Measurements from ENCODE around the gene KRTAP4-4. TPM values are rescaled to one million over a fixed set of nuclear protein-coding genes. Genes with fewer than 3 reads are reported as not detected.
"Not testable (repeated sequence)": the region's sequence is repeated elsewhere in the genome, so short reads cannot be mapped to it uniquely, and the experiment has no call there.

Gene KRTAP4-4
- total RNA-seq, 1 experiment from 2014 or later, result not detected

- no peak for DNase-seq
- no peaks in the 10 kb centered on the region for H3K36me3 ChIP-seq (replicated peaks; ENCODE audit: control insufficient read depth, insufficient read depth, low read length)
- H3K27me3 ChIP-seq (ENCODE audit: control insufficient read depth, insufficient read depth, low read length), result no peaks in the 10 kb centered on the region
- H3K4me3 ChIP-seq (ENCODE audit: insufficient read depth, low read depth, low read length), result no peak overlapping the region
Measured at GRCh38 chr17:41167561-41167960, 7.0 kb upstream of the KRTAP4-4 start.

- Histone ChIP-seq H3K36me3 (replicated peaks; ENCODE audit: control insufficient read depth, insufficient read depth, low read length) (no peaks in the 10 kb centered on the region), H3K27me3 (ENCODE audit: control insufficient read depth, insufficient read depth, low read length) (no peaks in the 10 kb centered on the region), H3K4me3 (ENCODE audit: insufficient read depth, low read depth, low read length) (no peak overlapping the region)
- no peak for DNase-seq
Measured at GRCh38 chr17:41163828-41164227, 3.3 kb upstream of the KRTAP4-4 start.

- H3K27me3 ChIP-seq (ENCODE audit: control insufficient read depth, insufficient read depth, low read length); H3K36me3 ChIP-seq (replicated peaks; ENCODE audit: control insufficient read depth, insufficient read depth, low read length); H3K4me3 ChIP-seq (ENCODE audit: insufficient read depth, low read depth, low read length); DNase-seq: not testable (repeated sequence)
Measured at GRCh38 chr17:41160190-41160589, 358 bp downstream of the KRTAP4-4 start.

GRCh38 chr17:41153856-41154255 is 6.7 kb downstream of the KRTAP4-4 start:
- Histone ChIP-seq H3K27me3 (ENCODE audit: control insufficient read depth, insufficient read depth, low read length) (no peaks in the 10 kb centered on the region), H3K36me3 (replicated peaks; ENCODE audit: control insufficient read depth, insufficient read depth, low read length) (no peaks in the 10 kb centered on the region), H3K4me3 (ENCODE audit: insufficient read depth, low read depth, low read length) (no peak overlapping the region)
- DNase-seq, result no peak

- no peaks in the 10 kb centered on the region for H3K27me3 ChIP-seq (ENCODE audit: control insufficient read depth, insufficient read depth, low read length)
- no peak for DNase-seq
- no peaks in the 10 kb centered on the region for H3K36me3 ChIP-seq (replicated peaks; ENCODE audit: control insufficient read depth, insufficient read depth, low read length)
- H3K4me3 ChIP-seq (ENCODE audit: insufficient read depth, low read depth, low read length), result no peak overlapping the region
Measured at GRCh38 chr17:41151525-41151924, 9.0 kb downstream of the KRTAP4-4 start.

GRCh38 chr17:41150026-41150425 is 10.5 kb downstream of the KRTAP4-4 start:
- Histone ChIP-seq H3K27me3 (ENCODE audit: control insufficient read depth, insufficient read depth, low read length) (no peaks in the 10 kb centered on the region), H3K36me3 (replicated peaks; ENCODE audit: control insufficient read depth, insufficient read depth, low read length) (no peaks in the 10 kb centered on the region), H3K4me3 (ENCODE audit: insufficient read depth, low read depth, low read length) (no peak overlapping the region)
- DNase-seq, result no peak

GRCh38 chr17:41149652-41149985 is 10.9 kb downstream of the KRTAP4-4 start, which contains the start of gene KRTAP4-5:
TSS of gene KRTAP4-5 (minus strand) at chr17:41149825. CDS start at chr17:41149767, 58 bp downstream.
- no peak for DNase-seq
- Histone ChIP-seq H3K4me3 (ENCODE audit: insufficient read depth, low read depth, low read length) (no peak within 1 kb of the TSS), H3K27me3 (ENCODE audit: control insufficient read depth, insufficient read depth, low read length) (no peaks in the 10 kb centered on the region), H3K36me3 (replicated peaks; ENCODE audit: control insufficient read depth, insufficient read depth, low read length) (no peaks in the 10 kb centered on the region)

- H3K4me3 ChIP-seq (ENCODE audit: insufficient read depth, low read depth, low read length); H3K27me3 ChIP-seq (ENCODE audit: control insufficient read depth, insufficient read depth, low read length); DNase-seq; H3K36me3 ChIP-seq (replicated peaks; ENCODE audit: control insufficient read depth, insufficient read depth, low read length): not testable (repeated sequence)
Measured at GRCh38 chr17:41148971-41149651, 11.4 kb downstream of the KRTAP4-4 start.

GRCh38 chr17:41147531-41148204 is 12.9 kb downstream of the KRTAP4-4 start:
- Histone ChIP-seq H3K36me3 (replicated peaks; ENCODE audit: control insufficient read depth, insufficient read depth, low read length) (no peaks in the 10 kb centered on the region), H3K27me3 (ENCODE audit: control insufficient read depth, insufficient read depth, low read length) (no peaks in the 10 kb centered on the region), H3K4me3 (ENCODE audit: insufficient read depth, low read depth, low read length) (no peak overlapping the region)
- no peak for DNase-seq

GRCh38 chr17:41145261-41145660 is 15.3 kb downstream of the KRTAP4-4 start:
- no peaks in the 10 kb centered on the region for H3K36me3 ChIP-seq (replicated peaks; ENCODE audit: control insufficient read depth, insufficient read depth, low read length)
- H3K4me3 ChIP-seq (ENCODE audit: insufficient read depth, low read depth, low read length), result no peak overlapping the region
- no peak for DNase-seq
- no peaks in the 10 kb centered on the region for H3K27me3 ChIP-seq (ENCODE audit: control insufficient read depth, insufficient read depth, low read length)

- no peak for DNase-seq
- Histone ChIP-seq H3K27me3 (ENCODE audit: control insufficient read depth, insufficient read depth, low read length) (no peaks in the 10 kb centered on the region), H3K4me3 (ENCODE audit: insufficient read depth, low read depth, low read length) (no peak overlapping the region), H3K36me3 (replicated peaks; ENCODE audit: control insufficient read depth, insufficient read depth, low read length) (no peaks in the 10 kb centered on the region)
Measured at GRCh38 chr17:41144846-41145245, 15.7 kb downstream of the KRTAP4-4 start.

GRCh38 chr17:41141361-41141760 is 19.2 kb downstream of the KRTAP4-4 start:
- no peaks in the 10 kb centered on the region for H3K36me3 ChIP-seq (replicated peaks; ENCODE audit: control insufficient read depth, insufficient read depth, low read length)
- H3K27me3 ChIP-seq (ENCODE audit: control insufficient read depth, insufficient read depth, low read length), result no peaks in the 10 kb centered on the region
- no peak for DNase-seq

GRCh38 chr17:41140360-41141131 is 20.0 kb downstream of the KRTAP4-4 start, which contains the start of gene KRTAP4-6:
TSS of gene KRTAP4-6 (minus strand) at chr17:41140544. CDS start at chr17:41140487, 57 bp downstream.
- H3K4me3 ChIP-seq (ENCODE audit: insufficient read depth, low read depth, low read length), result no peak within 1 kb of the TSS
- no peaks in the 10 kb centered on the region for H3K27me3 ChIP-seq (ENCODE audit: control insufficient read depth, insufficient read depth, low read length)
- no peaks in the 10 kb centered on the region for H3K36me3 ChIP-seq (replicated peaks; ENCODE audit: control insufficient read depth, insufficient read depth, low read length)
- DNase-seq, result no peak

More at GRCh38 chr17:41141361-41141760, 19.2 kb downstream of the KRTAP4-4 start:
- no peak overlapping the region for H3K4me3 ChIP-seq (ENCODE audit: insufficient read depth, low read depth, low read length)

GRCh38 chr17:41139865-41140264 is 20.7 kb downstream of the KRTAP4-4 start:
- not testable (repeated sequence) for H3K36me3 ChIP-seq (replicated peaks; ENCODE audit: control insufficient read depth, insufficient read depth, low read length); H3K27me3 ChIP-seq (ENCODE audit: control insufficient read depth, insufficient read depth, low read length); DNase-seq; H3K4me3 ChIP-seq (ENCODE audit: insufficient read depth, low read depth, low read length)

All from H7 (cell line).